Measurements from ENCODE around the gene TMEM132C. TPM values are rescaled to one million over a fixed set of nuclear protein-coding genes. Genes with fewer than 3 reads are reported as not detected.

TMEM132C gene
- total RNA-seq, 1 donor from 2014 or later: 0.29 TPM

DNA sequence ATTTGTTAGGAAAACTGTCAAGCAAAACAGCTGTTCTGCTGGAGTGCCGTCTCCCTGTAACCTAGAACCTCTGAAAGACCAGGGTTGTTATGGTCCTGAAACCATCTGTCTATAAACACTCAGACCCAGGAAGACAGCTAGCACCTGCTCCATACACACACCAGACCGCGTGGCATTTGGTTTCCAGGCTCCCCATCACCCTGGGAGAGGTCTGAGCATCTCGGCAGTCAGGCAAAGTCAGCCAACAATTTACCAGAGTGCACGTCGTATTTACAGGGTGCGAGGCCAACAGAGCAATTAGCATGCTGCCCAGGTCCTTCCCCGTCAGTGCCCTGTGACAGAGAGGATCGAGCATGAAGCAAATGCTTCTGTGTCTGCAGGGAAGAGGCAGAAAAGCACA, 284.3 kb downstream of the TMEM132C start:
- no peak for DNase-seq (ENCODE audit: low spot score, unreplicated experiment)
- Mint-ChIP-seq H3K4me3 (ENCODE audit: low read depth) (no peak overlapping the region), H3K36me3 (ENCODE audit: insufficient read depth) (no peaks in the 10 kb centered on the region), H3K4me1 (ENCODE audit: low read depth) (no peaks in the 10 kb centered on the region), H3K9me3 (ENCODE audit: low read depth) (no peaks in the 10 kb centered on the region), H3K27ac (no peak overlapping the region), H3K27me3 (peaks cover 28% of the 10 kb centered on the region)
- TF ChIP-seq, protein P1, sequence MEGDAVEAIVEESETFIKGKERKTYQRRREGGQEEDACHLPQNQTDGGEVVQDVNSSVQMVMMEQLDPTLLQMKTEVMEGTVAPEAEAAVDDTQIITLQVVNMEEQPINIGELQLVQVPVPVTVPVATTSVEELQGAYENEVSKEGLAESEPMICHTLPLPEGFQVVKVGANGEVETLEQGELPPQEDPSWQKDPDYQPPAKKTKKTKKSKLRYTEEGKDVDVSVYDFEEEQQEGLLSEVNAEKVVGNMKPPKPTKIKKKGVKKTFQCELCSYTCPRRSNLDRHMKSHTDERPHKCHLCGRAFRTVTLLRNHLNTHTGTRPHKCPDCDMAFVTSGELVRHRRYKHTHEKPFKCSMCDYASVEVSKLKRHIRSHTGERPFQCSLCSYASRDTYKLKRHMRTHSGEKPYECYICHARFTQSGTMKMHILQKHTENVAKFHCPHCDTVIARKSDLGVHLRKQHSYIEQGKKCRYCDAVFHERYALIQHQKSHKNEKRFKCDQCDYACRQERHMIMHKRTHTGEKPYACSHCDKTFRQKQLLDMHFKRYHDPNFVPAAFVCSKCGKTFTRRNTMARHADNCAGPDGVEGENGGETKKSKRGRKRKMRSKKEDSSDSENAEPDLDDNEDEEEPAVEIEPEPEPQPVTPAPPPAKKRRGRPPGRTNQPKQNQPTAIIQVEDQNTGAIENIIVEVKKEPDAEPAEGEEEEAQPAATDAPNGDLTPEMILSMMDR (IDR thresholded peaks at IDR 0.05; ENCODE audit: unreplicated experiment): no peak

DNA sequence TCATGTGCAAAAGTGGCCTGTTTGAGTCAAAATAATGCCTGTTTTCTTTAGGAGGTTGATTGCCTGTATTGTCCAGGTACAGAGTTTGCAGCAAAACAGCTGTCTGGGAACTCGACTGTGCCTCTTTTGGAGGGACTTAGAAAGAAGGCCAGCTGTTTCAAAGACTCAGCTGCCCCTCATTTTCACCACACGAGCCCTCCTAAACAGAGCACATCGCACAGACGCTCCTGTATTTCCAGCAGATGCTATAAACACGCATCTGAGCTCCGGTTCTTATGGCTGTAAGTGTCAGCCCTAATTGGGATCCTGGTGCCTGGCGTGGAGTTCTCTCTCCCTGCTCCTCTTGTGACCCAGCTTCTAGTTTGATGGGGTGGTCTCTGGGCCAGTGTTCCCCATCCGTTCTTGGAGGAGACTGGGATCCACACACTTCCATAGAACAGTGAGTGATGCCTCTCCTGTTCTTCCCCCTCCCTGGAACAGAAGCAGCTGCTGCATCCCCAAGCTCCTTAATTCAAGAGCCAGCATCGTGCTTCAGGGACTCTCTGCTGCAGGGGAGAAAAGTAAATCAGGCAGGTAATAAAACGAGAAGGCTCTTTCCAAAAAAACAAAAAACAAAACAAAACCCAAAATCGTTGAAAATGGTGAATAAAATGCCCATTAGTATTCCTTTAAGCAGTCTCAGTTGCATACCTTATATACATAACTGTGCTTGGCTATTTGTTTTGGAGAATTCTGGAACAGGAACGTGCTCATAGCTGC, 287.8 kb downstream of the TMEM132C start:
- TF ChIP-seq, protein P1 (IDR thresholded peaks at IDR 0.05; ENCODE audit: unreplicated experiment): no peak
- no peaks in the 10 kb centered on the region for H3K4me1 Mint-ChIP-seq (ENCODE audit: low read depth)
- no peak overlapping the region for H3K4me3 Mint-ChIP-seq (ENCODE audit: low read depth)
- no peaks in the 10 kb centered on the region for H3K36me3 Mint-ChIP-seq (ENCODE audit: insufficient read depth)
- DNase-seq (ENCODE audit: low spot score, unreplicated experiment): no peak
- H3K9me3 Mint-ChIP-seq (ENCODE audit: low read depth): no peaks in the 10 kb centered on the region
- peak overlapping the region; percentile 77 for H3K27ac Mint-ChIP-seq
- H3K27me3 Mint-ChIP-seq: peaks cover 34% of the 10 kb centered on the region

DNA sequence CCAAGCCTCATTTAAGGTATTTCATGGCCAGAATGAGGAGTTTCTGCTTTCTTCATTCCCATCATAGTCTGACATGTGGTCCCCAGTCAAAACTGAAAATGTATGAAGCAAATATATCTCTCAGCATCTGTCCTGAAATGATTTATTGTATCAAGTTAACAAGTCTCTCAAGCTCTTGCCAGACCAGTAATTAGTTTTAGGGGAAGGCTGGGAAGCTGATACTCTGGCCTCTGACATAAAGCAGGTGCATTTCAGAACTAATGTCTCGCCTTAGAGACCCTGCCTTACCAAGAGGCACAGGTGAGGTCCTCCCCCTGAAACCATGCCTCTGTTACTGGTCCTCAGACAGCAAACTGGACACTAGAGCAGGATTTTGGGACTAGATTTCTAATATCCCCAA, 290.3 kb downstream of the TMEM132C start:
- Mint-ChIP-seq H3K36me3 (ENCODE audit: insufficient read depth) (no peaks in the 10 kb centered on the region), H3K4me3 (ENCODE audit: low read depth) (no peak overlapping the region), H3K27me3 (peaks cover 38% of the 10 kb centered on the region), H3K4me1 (ENCODE audit: low read depth) (no peaks in the 10 kb centered on the region), H3K9me3 (ENCODE audit: low read depth) (no peaks in the 10 kb centered on the region), H3K27ac (no peak overlapping the region)
- TF ChIP-seq, protein P1 (IDR thresholded peaks at IDR 0.05; ENCODE audit: unreplicated experiment): no peak
- no peak for DNase-seq (ENCODE audit: low spot score, unreplicated experiment)

DNA sequence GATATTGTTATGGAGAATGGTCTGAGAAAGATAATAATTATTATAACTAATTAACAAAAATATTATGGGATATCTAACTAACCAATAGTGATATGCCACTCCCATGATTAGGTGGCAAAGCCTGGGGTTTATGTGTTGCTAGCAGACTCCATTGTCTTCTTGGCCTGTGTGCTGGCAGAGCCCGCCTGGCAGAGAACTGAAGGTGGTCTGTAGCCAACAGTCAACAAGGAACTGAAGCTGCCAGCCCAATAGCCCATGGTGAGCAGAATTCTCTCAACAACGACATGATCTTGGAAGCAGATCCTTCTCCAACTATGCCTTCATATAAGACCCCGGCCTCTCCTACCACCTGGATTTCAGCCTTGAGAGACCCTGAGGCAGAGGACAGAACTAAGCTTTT, 298.0 kb downstream of the TMEM132C start:
- no peak overlapping the region for H3K4me3 Mint-ChIP-seq (ENCODE audit: low read depth)
- peaks cover 22% of the 10 kb centered on the region for H3K27me3 Mint-ChIP-seq
- no peaks in the 10 kb centered on the region for H3K4me1 Mint-ChIP-seq (ENCODE audit: low read depth)
- no peaks in the 10 kb centered on the region for H3K36me3 Mint-ChIP-seq (ENCODE audit: insufficient read depth)
- no peak overlapping the region for H3K27ac Mint-ChIP-seq
- no peaks in the 10 kb centered on the region for H3K9me3 Mint-ChIP-seq (ENCODE audit: low read depth)
- DNase-seq (ENCODE audit: low spot score, unreplicated experiment): no peak
- TF ChIP-seq, protein P1 (IDR thresholded peaks at IDR 0.05; ENCODE audit: unreplicated experiment): no peak

DNA sequence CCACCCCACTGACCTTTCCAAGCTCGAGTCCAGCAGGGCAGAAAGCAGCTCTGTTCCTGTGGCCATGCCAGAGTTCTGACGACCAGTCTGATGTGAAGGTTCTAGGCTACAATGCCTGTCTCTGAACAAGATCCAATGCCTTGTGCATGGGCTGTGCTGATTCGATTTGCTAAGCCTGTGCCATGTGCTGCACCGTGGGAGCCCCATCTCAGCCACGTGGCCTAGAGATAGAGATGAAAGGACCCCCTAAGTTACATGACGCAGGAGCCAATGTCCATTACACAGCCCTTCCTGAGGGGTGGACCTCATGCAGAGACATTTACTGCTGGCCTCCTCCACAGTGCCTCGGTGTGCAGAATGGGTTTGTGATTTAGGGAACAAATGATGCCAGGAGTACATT, 300.8 kb downstream of the TMEM132C start:
- TF ChIP-seq, protein P1 (IDR thresholded peaks at IDR 0.05; ENCODE audit: unreplicated experiment): no peak
- no peak overlapping the region for H3K4me3 Mint-ChIP-seq (ENCODE audit: low read depth)
- DNase-seq (ENCODE audit: low spot score, unreplicated experiment): no peak
- H3K36me3 Mint-ChIP-seq (ENCODE audit: insufficient read depth): no peaks in the 10 kb centered on the region
- no peaks in the 10 kb centered on the region for H3K4me1 Mint-ChIP-seq (ENCODE audit: low read depth)
- H3K27me3 Mint-ChIP-seq: no peaks in the 10 kb centered on the region
- H3K9me3 Mint-ChIP-seq (ENCODE audit: low read depth): no peaks in the 10 kb centered on the region
- no peak overlapping the region for H3K27ac Mint-ChIP-seq

All from progenitor cell of endocrine pancreas (in vitro differentiated cells).